ENCODE results near the gene PPP1R8. TPM values are rescaled to one million over a fixed set of nuclear protein-coding genes. Genes with fewer than 3 reads are reported as not detected.
"Not testable (repeated sequence)": the region's sequence is repeated elsewhere in the genome, so short reads cannot be mapped to it uniquely, and the experiment has no call there.

The PPP1R8 gene
- total RNA-seq, 1 experiment from 2014 or later: 38.4 TPM

- TF ChIP-seq CTCF (conservative IDR thresholded peaks at IDR 0.05): no peak
- no peak for TF ChIP-seq EZH2 (IDR thresholded peaks at IDR 0.05; ENCODE audit: low read depth)
- Histone ChIP-seq H4K20me1 (ENCODE audit: insufficient read depth) (no peaks in the 10 kb centered on the region), H3F3A (ENCODE audit: insufficient read depth, low read depth) (no peaks in the 10 kb centered on the region), H3K4me1 (replicated peaks; ENCODE audit: insufficient read depth) (no peaks in the 10 kb centered on the region), H3K4me2 (no peak overlapping the region), H3K27me3 (ENCODE audit: insufficient read depth, low read depth) (no peaks in the 10 kb centered on the region), H3K27ac (no peak overlapping the region), H2AFZ (no peak overlapping the region), H3K9me3 (ENCODE audit: insufficient read depth, low read depth) (no peaks in the 10 kb centered on the region), H3K79me2 (ENCODE audit: low read depth) (no peaks in the 10 kb centered on the region), H3K36me3 (ENCODE audit: low read depth) (no peaks in the 10 kb centered on the region), H3K4me3 (no peak overlapping the region), H3K9me2 (ENCODE audit: insufficient read depth) (no peaks in the 10 kb centered on the region)
- no peak for DNase-seq
- intact Hi-C loops (cut with micrococcal nuclease; ENCODE audit: unreplicated experiment): no loop called here
- BruUV-seq (replicated peaks): no TSS peak
- POLR2A ChIA-PET (ENCODE audit: unreplicated experiment): no interaction called here
- CTCF ChIA-PET: no interaction called here
These were observed 6.2 kb upstream of the PPP1R8 start for GRCh38 chr1:27824411-27824810.

- peak overlapping the region; percentile 91 for H3K4me2 ChIP-seq
- H3K9me2 ChIP-seq (ENCODE audit: insufficient read depth); H3K4me3 ChIP-seq; BruUV-seq (replicated peaks); H3K9me3 ChIP-seq (ENCODE audit: insufficient read depth, low read depth); H2AFZ ChIP-seq; H4K20me1 ChIP-seq (ENCODE audit: insufficient read depth); H3F3A ChIP-seq (ENCODE audit: insufficient read depth, low read depth); H3K27ac ChIP-seq; intact Hi-C loops (cut with micrococcal nuclease; ENCODE audit: unreplicated experiment); H3K27me3 ChIP-seq (ENCODE audit: insufficient read depth, low read depth); DNase-seq; CTCF ChIA-PET; H3K36me3 ChIP-seq (ENCODE audit: low read depth): not testable (repeated sequence)
- POLR2A ChIA-PET (ENCODE audit: unreplicated experiment): interaction anchor here (0.7 kb wide), 1 partner anchor 56 kb away, joined by 3 read pairs; the partner anchor contains the start of gene STX12
- H3K79me2 ChIP-seq (ENCODE audit: low read depth): peaks cover 38% of the 10 kb centered on the region
- H3K4me1 ChIP-seq (replicated peaks; ENCODE audit: insufficient read depth): 0 out of 2 replicates have a peak, but pooled peaks cover 14% of the 10 kb centered on the region
These were observed 1.1 kb upstream of the PPP1R8 start for GRCh38 chr1:27829339-27829960.

- Histone ChIP-seq H2AFZ (peak overlapping the region; percentile 97; the same call in 1 of the 2 replicates), H3K9me3 (ENCODE audit: insufficient read depth, low read depth) (no peaks in the 10 kb centered on the region), H3K36me3 (ENCODE audit: low read depth) (no peaks in the 10 kb centered on the region), H3K27me3 (ENCODE audit: insufficient read depth, low read depth) (no peaks in the 10 kb centered on the region), H3K9me2 (ENCODE audit: insufficient read depth) (no peaks in the 10 kb centered on the region), H4K20me1 (ENCODE audit: insufficient read depth) (no peaks in the 10 kb centered on the region; the same call in none of the 2 replicates), H3K4me1 (replicated peaks; ENCODE audit: insufficient read depth) (0 out of 2 replicates have a peak, but pooled peaks cover 14% of the 10 kb centered on the region), H3K79me2 (ENCODE audit: low read depth) (peaks cover 42% of the 10 kb centered on the region), H3K4me2 (peak overlapping the region; percentile 91), H3K27ac (no peak overlapping the region), H3K4me3 (peak overlapping the region; percentile 94), H3F3A (ENCODE audit: insufficient read depth, low read depth) (no peaks in the 10 kb centered on the region)
- POLR2A ChIA-PET (ENCODE audit: unreplicated experiment): interaction anchor here (0.6 kb wide), 1 partner anchor 13 kb away, joined by 32 read pairs; no protein-coding TSS in a partner anchor
- CTCF ChIA-PET: no interaction called here
- TF ChIP-seq EZH2 (IDR thresholded peaks at IDR 0.05; ENCODE audit: low read depth): no peak
- no peak for TF ChIP-seq CTCF (conservative IDR thresholded peaks at IDR 0.05)
- no TSS peak for BruUV-seq (replicated peaks)
- intact Hi-C loops (cut with micrococcal nuclease; ENCODE audit: unreplicated experiment): loop anchor here (5.0 kb wide), 1 partner anchor 159 kb away; the partner anchor contains the start of gene IFI6
- no peak for DNase-seq
These were observed 1.2 kb downstream of the PPP1R8 start for GRCh38 chr1:27831568-27832410.
